HG03135 (cell line): ENCODE measurements around the gene HTATSF1.

ENCODE experiments used
- ATAC-seq: cut with Tn5 transposase; IDR thresholded peaks from one replicate; pipeline ENCODE4 v1.9.1; 2021; ENCODE audit warnings: mild to moderate bottlenecking, moderate library complexity; ENCODE audit not compliant: unreplicated experiment

Gene HTATSF1

DNA sequence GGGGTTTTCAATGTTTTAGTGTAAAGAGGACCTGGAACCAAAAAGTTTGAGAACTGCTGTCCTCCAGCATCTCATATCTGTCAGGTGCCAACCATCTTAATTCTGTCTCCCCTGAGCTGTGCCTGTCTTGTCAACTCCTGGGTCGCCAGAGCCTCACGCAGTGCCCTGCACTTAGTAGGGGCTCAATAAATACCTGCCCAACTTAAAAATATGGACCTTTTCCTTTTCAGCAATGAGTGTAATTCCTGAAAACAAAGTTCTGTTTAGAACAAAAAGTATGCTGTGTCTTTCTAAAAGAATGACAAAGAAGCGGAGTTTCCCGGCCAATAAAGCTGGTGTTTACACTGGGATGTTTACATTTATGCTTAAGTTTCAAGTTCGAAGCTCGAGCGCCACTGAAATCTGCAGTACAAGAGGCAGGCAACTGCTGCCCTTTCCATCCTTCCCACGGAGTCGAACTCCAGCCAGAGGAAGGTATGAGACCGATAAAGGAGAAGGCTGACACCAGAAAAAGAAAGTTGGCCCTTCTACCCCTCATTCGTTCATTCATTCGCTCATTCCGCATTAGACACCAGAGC is 1.1 kb upstream of the HTATSF1 start:
- no peak for ATAC-seq

DNA sequence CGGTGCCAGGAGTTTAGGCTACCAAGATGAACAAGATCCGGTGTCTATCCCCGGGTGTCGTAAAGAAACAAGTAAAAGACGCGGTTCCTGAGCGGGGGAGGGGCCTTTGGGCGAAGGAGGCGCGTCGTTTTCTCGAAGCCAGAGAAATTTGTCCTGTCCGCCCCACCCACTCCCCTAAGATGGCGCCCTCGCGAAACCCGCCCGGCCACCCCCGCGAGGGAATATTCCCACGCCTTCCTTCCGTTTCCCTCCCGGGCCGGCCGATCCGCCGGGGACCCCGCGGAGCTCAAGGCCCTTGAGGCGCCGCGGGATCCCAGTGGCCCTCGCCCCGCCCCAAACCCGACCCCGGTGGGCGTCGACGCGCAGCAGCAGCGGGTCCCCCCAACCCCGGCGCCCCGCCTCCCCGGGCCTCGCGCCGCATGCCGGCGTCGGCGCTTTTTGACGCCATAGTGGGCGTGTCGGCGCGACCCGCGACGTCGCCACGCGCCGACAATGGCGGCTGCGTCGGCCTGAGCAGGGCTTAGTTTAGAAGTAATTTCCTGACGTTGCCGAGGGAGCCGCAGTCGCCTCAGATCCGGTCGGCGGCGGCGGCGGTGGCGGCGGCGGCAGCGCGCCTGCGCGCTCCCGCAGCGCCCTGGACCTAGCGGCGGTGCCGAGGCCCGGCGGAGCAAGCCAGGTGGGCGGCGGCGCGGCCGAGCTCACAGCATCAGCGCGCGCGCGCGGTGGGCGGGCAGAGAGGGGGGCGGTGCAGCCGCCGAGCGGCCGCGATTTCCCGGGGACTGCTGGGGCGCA is 432 bp upstream of the HTATSF1 start:
- ATAC-seq: peak; percentile 83

DNA sequence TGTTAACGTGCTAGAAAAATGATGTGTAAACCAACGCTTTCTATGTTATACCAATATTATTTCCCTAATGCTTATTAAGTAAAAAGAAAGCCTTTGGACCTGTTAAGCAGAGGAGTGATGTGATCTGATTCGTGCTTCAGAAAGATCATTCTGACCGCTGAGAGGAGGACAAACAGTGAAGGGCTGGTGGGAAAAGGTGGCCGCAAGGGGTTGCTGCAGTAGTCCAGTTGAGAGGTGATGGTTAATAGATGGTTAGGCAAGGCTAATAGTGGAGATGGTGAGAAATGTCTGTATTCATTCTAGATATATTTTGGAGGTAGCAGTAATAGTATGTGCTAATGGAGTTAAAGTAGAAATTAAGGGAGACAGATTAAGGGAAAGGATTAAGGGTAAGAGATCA is 21.7 kb downstream of the HTATSF1 start:
- no peak for ATAC-seq

DNA sequence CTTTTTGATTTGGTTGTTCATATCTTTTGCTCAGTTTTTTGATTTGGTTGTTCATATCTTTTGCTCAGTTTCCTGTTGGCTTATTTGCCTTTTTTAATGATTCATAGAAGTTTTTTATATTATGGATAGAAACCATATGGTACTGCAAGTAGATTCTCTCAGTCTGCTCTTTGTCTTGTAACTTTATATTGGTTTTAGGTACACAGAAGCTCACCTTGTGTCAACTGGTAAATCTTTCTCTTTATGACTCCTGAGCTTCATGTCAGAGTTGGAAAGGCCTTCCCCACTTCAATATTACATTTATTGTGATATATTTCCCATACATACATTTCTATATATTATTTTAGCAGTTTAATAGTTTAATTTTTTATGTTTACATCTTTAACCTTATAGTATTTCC is 26.4 kb downstream of the HTATSF1 start:
- no peak for ATAC-seq

DNA sequence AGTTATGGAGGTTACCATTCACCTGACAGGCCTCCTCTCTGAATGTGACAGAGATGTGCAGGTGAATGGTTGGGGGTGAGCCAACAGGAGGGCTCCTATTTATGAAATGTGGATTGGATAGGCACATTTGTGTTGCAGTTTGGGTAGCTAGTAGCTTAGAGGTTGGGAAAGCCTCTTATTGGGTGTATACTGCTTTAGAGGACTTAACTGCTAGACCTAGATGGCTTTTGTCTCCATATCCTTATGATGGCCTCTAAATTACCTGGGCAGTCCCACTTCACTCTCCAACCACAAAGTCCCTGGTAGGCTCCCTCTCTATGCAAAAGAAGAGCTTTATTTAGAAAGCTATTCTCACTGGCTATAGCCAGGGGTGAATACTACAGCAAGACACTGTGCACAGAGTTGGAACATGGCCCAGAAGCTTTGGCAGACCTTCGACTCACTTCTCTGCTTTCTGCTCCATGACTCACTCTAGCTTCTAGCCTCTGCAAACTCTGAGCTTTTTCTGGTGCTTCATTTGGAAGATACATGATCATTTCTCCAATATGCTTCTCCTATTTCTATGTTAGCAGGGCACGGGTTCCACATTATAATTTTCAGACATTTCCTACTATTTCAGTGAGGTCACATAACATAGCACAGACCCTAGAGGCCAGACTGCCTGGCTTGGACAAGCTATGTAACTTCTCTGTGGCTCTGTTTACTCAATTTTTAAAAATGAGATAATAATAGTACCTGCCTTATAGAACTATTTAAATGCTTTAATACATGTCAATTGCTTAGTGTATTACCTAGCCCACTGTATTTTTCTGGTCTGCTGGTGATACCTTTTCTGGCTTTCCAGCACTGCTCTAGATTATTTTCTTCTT is 28.6 kb downstream of the HTATSF1 start:
- ATAC-seq: no peak

DNA sequence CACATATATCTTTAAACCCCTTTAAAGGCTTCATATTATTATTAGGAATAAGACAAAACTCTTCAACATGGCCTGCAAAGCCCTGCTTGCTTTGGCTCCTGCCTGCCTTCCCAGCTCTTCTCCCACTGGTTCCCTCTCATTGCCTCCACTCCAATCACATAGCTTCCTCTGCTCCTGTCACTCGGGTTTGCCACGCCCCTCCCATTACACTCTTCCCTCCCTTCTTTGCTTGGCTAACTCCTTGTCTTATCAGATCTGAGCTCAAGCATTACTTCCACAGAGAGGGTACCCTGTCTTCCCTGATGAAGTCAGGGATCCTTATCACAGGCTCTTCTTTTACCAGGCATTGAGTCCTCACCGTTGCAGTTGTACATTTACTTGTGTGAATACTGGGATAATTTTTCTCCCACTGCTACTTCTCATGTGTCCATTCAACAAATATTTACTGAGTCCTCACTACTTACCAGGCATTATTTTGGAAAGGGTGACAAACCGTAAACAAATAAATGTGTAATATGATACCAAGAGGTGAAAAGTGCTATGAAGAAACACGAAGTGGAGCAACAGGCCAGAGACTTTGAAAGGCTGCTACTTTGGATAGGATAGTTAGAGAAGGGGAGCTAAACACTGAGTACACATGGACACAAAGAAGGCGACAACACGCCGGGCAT is 31.4 kb downstream of the HTATSF1 start:
- no peak for ATAC-seq

DNA sequence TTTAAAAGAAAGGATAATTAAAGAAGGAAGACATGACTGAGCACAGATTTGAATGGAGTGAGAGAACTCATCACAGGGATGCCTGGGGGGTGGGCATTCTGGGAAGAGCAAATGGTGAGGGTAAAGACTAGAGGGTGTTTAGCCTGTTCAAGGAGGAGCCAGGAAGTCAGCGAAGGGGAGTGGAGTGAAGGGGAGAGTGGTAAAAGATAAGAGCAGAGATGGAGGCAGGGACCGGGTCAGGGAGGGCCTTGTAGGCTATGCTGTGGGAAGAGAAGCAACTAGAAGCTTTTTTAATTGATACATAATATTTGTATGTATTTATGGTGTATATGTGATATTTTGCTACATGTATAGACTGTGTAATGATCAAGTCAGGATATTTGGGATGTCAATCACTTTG is 32.4 kb downstream of the HTATSF1 start:
- ATAC-seq: no peak

DNA sequence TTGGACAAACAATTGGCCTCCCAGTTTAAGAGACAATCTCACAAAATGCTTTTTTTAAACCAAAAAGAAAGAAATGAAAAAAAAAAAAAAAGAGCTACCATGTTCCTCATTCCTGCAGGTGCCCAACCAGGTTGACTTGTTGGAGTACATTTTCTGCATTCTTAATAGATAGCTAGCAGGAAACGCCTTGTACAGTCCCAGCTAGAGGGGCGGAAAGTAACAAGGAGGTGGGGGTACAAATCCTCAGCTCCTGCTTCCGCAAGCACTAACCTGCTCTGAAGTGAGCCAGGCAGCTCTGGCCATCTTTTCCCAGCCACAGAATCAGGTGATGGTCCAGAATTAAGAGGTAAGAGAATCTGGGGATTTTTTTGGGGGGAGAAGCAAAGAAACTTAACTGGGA is 34.6 kb downstream of the HTATSF1 start, which contains the start of gene VGLL1:
TSS of gene VGLL1 (plus strand) at position 265 of the 400 bp plus-strand sequence. CDS start 3,806 bp downstream, outside the sequence.
- no peak for ATAC-seq

DNA sequence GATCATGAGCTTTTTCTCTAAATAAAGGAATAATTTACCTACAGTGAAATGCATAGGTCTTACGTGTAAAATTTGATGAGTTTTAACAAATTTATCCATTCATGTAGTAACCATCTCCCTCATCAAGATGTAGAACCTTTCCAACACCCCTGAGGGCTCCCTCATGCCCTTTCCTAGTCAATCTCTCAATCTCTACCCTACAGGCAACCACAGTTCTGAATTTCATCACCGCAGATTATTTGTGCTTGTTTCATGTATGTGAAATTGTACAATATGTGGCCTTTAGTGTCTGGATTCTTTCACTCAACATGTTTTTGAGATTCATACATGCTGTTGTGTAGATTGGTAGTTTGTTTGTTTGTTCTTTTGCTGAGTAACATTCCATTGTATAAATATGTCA is 36.7 kb downstream of the HTATSF1 start:
- no peak for ATAC-seq

DNA sequence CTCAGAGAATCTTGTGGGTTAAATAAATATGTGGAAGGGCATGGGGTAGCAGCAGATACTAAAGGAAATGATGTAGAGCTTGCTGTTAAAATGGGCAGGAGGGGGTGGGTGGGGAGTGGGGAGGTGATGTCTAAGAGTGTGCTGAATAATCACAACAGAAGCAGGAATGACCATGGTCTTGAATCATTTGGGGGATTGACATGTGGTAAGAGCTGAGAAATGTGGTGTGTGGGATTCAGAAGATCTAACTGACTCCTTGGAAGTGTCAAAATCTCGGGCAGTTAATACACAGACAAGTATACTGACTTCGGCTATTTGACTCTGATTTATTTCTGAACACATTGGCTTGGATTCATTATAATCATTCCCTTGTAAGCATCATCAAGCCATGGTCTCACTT is 41.4 kb downstream of the HTATSF1 start:
- ATAC-seq: no peak

DNA sequence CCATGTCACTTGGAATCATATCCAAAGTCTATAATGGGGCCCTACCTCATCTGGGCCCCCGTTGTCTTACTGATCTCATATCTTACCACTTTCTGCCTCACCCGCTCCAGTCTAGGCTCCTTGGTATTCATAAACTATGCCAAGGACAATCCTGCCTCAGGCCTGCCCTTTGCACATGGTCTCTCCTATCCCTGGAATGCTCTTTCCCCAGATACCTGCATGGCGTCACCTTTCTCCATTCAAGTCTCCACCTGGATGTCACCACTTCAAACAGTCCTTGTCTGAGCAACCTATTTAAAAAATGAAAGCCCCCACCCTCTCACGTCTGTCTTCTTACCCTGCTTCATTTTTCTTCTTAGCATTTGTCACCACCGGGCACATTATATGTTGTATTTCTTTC is 42.8 kb downstream of the HTATSF1 start:
- ATAC-seq: no peak

DNA sequence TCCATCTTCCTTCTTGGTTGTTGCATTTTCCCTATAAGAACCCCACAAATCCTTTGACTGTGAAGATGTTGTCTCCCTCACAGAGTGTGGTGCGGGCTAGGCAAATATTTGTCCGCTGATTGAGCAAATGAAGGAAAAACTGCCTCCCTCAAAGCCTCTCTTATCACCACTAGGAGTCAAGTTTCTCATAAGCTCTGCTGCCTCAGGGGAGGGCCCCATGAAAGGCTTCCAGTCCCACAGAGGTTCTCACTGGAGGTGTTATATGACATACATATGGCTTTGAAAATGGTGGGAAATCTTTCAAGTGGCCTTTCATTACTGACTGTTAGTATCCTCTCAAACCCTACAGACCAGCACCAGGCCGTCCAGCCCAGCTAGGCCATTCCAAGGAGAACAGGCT is 43.9 kb downstream of the HTATSF1 start:
- ATAC-seq: no peak

DNA sequence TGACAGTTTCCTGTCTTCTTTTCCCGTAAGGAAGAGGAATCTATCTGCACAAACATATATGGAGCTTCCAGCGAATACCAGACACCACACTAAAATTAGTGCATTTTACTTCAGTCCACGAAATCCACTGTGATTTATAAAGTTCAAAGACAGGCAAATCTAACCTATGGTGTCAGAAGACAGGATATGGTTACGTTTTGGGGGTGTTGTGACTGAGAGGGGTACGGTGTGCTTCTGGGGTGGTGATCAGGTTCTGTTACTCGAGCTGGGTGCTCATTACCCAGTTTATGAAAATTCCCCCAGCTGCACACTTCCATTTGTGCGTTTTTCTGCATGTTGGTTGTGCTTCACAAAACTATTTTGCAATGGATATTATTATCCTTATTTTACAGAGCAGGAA is 44.9 kb downstream of the HTATSF1 start:
- ATAC-seq: no peak

DNA sequence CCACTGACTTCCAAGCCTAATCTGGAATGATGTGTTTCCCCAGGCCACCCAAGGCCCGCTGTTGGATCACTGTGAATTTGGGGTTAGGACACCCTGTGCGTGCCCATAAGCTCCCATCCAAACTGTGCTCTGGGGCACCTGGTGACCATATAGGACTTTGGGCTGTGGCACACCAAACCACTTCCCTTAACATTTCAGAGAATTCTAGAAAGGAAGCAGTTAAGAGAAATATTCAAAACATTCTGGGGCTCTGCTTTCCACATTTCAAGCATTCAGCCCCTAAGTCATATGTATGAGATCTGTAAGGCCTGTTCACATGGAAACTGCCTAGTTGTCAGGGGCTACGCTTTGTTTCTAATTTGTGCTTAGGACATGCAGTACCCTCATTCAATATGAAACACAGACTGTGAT is 49.0 kb downstream of the HTATSF1 start:
- ATAC-seq: no peak

DNA sequence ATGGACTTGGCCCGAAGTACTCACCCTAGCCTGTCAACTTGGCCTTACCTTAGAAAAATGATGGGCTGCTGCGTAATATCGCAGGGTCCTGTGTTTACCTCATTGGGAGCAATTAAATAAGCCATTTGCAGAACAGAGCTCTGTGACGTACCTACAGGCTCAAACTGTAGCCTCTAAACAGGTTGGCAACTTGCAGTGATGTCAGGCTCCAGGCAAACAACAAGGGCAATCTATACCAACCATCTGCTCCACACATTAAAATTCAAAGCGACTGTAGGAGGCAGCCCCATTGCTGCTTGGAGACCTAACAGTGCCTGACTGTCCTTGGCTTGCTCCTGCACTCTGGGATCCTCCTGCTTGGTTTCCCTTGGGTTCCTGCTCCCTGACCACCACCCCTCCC is 51.8 kb downstream of the HTATSF1 start:
- ATAC-seq: no peak

DNA sequence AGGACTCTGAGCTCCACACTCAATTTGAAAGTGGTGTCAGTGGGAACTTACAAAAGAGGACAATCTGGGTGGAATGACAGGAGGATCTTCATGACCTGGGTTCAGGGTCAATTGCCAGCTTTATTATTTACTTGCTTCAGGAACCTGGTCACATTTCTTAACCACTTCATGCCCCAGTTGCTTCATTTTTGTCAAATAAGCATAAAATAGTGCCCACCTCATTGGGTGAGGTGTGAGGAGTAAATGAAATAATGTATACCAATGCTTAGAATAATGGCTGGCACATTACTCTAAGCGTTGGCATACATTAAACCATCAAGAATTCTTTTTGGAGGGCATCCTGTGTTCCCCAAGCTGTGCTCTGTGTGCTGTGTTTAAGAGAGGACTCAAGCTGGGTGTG is 54.0 kb downstream of the HTATSF1 start:
- no peak for ATAC-seq

DNA sequence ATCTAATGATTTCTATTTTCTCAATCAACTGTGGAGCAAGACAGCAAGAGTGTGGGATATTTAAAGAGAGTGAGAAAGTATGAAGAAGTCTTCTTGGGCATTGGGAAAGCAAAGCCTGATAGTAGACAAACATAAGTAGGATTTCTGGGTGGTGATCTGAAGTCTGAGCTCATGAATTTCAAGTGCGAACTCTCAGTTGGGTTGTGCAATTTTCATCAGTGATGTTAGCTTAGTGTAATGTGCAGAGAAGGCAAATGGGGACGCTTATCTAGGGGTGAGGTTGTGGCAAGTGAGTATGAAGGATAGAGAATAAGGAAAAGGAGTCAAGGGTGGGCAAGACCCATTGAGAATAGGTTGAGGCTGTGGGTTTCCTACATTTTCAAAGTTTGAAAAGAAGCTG is 58.3 kb downstream of the HTATSF1 start:
- no peak for ATAC-seq
